ENCODE data around the gene PITPNM3.

DNA sequence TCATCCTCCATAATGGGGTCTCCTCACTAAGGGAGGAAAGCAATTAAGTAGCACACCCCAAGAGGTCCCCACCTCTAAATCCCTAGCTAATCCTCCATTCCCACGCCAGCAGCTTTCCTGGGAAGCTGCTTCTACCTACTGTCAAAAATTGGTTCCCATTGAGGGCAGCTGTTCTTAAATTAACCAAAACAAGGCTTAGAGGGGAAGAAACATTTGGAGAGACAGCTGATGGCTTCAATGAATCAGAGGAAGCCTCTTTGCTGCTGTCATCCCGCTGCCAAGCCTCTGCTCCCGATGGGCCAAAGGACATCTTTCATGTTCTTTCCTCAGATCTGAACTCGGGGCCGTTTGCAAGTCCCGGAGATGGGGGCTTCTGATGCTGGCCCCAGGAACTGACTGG is 148.1 kb downstream of the PITPNM3 start:
- TF ChIP-seq POLR2A (IDR thresholded peaks at IDR 0.05) = no peak
- TF ChIP-seq, protein P1, sequence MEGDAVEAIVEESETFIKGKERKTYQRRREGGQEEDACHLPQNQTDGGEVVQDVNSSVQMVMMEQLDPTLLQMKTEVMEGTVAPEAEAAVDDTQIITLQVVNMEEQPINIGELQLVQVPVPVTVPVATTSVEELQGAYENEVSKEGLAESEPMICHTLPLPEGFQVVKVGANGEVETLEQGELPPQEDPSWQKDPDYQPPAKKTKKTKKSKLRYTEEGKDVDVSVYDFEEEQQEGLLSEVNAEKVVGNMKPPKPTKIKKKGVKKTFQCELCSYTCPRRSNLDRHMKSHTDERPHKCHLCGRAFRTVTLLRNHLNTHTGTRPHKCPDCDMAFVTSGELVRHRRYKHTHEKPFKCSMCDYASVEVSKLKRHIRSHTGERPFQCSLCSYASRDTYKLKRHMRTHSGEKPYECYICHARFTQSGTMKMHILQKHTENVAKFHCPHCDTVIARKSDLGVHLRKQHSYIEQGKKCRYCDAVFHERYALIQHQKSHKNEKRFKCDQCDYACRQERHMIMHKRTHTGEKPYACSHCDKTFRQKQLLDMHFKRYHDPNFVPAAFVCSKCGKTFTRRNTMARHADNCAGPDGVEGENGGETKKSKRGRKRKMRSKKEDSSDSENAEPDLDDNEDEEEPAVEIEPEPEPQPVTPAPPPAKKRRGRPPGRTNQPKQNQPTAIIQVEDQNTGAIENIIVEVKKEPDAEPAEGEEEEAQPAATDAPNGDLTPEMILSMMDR (IDR thresholded peaks at IDR 0.05 in 4 of 5, conservative IDR thresholded peaks at IDR 0.05 in 1 of 5) = no peak
